Measurements from ENCODE around the gene LATS1. TPM values are rescaled to one million over a fixed set of nuclear protein-coding genes. Genes with fewer than 3 reads are reported as not detected.

LATS1 gene
- total and polyA plus RNA-seq, 2 of the 8 experiments (the other 6 are each of a cell fraction or from before 2014, with no cell fraction given), result 8.9 to 21.7 TPM

- no peak overlapping the region for H2BK15ac ChIP-seq (ENCODE audit: low read length)
- H2BK20ac ChIP-seq (ENCODE audit: low read length), result no peak overlapping the region
- no peak overlapping the region for H2AK5ac ChIP-seq (ENCODE audit: low read depth, low read length)
- H4K8ac ChIP-seq (ENCODE audit: extremely low read depth, insufficient read depth, low read length), result no peak overlapping the region
- no peak overlapping the region for H3K56ac ChIP-seq (replicated peaks; ENCODE audit: insufficient read length, low read depth, low read length)
- H3K4me3 ChIP-seq (ENCODE audit: extremely low read depth in 1 of 4, insufficient read depth in 2 of 4, low read depth in 3 of 4, low read length in 4 of 4), result no peak overlapping the region
- no peaks in the 10 kb centered on the region for H3K9me3 ChIP-seq (ENCODE audit: insufficient read depth in 2 of 2, low read depth in 1 of 2, low read length in 1 of 2)
- H3K79me1 ChIP-seq (ENCODE audit: low read depth, low read length), result no peaks in the 10 kb centered on the region
- H3K4me2 ChIP-seq (ENCODE audit: insufficient read depth in 1 of 2, low read depth in 2 of 2, low read length in 2 of 2), result no peak overlapping the region
- H4K5ac ChIP-seq (ENCODE audit: insufficient read length, low read depth, low read length), result no peak overlapping the region
- H3K4ac ChIP-seq (replicated peaks; ENCODE audit: insufficient read length, low read depth, low read length), result no peak overlapping the region
- H4K91ac ChIP-seq (replicated peaks; ENCODE audit: insufficient read length, low read length), result no peak overlapping the region
- H3K27me3 ChIP-seq (replicated peaks in 1 of 4; ENCODE audit: control insufficient read depth in 3 of 4, extremely low read depth in 1 of 4, insufficient read depth in 3 of 4, low read length in 3 of 4), result no peaks in the 10 kb centered on the region
- H3K18ac ChIP-seq (ENCODE audit: extremely low read depth, low read length), result no peak overlapping the region
- H3K23ac ChIP-seq (ENCODE audit: insufficient read length), result no peak overlapping the region
- no peaks in the 10 kb centered on the region; a peak in 1 of 7 replicates for H3K4me1 ChIP-seq (replicated peaks in 1 of 4; ENCODE audit: control insufficient read depth in 3 of 4, insufficient read depth in 4 of 4, low read length in 3 of 4)
- H2AFZ ChIP-seq (ENCODE audit: low read length), result no peak overlapping the region
- H2BK120ac ChIP-seq (replicated peaks; ENCODE audit: low read depth, low read length), result no peak overlapping the region
- no peak for FAIRE-seq
- H3K27ac ChIP-seq (ENCODE audit: low read depth, low read length), result no peak overlapping the region
- no peak overlapping the region for H3K9ac ChIP-seq (replicated peaks in 1 of 4; ENCODE audit: extremely low read depth in 1 of 4, low read depth in 3 of 4, low read length in 3 of 4)
- ChIA-PET CTCF (ENCODE audit: partially characterized antibody) (interaction anchor here (0.7 kb wide), 1 partner anchor 67 kb away, joined by 3 read pairs; no protein-coding TSS in a partner anchor), POLR2A (ENCODE audit: partially characterized antibody) (no interaction called here)
- no peak for DNase-seq (ENCODE audit: low read depth in 1 of 2, low spot score in 2 of 2)
- peaks cover 0 to 7% of the 10 kb centered on the region in 2 experiments; a peak in 1 of 4 replicates for H3K79me2 ChIP-seq (ENCODE audit: control insufficient read depth in 1 of 2, insufficient read depth in 2 of 2, low read length in 2 of 2)
- peaks cover 0 to 42% (median 21%) of the 10 kb centered on the region in 4 experiments; a peak in 7 of 8 replicates for H3K36me3 ChIP-seq (ENCODE audit: control insufficient read depth in 2 of 4, insufficient read depth in 4 of 4, low read length in 3 of 4)
- no peak overlapping the region for H3K14ac ChIP-seq (ENCODE audit: insufficient read length)
- H4K20me1 ChIP-seq (replicated peaks in 1 of 2; ENCODE audit: control insufficient read depth in 1 of 2, insufficient read depth in 2 of 2, low read length in 2 of 2), result peaks cover 0 to 7% of the 10 kb centered on the region in 2 experiments
- H3K23me2 ChIP-seq (ENCODE audit: low read depth, low read length), result no peaks in the 10 kb centered on the region
- no peak overlapping the region for H2BK5ac ChIP-seq (ENCODE audit: low read depth, low read length)
- no peak overlapping the region for H2BK12ac ChIP-seq (ENCODE audit: low read depth, low read length)
- no peak for TF ChIP-seq CHD2 (IDR thresholded peaks at IDR 0.05; ENCODE audit: low read length)
- TF ChIP-seq POLR2A (IDR thresholded peaks at IDR 0.05; ENCODE audit: control extremely low read depth in 1 of 2, low read depth in 2 of 2, low read length in 2 of 2), result no peak
- no peak for TF ChIP-seq SIX5 (IDR thresholded peaks at IDR 0.05; ENCODE audit: low read depth, low read length)
- no peak for TF ChIP-seq TEAD4 (IDR thresholded peaks at IDR 0.05; ENCODE audit: low read depth, low read length)
- TF ChIP-seq RXRA (IDR thresholded peaks at IDR 0.05; ENCODE audit: insufficient read depth, low read depth, low read length), result no peak
- TF ChIP-seq KDM5A (IDR thresholded peaks at IDR 0.05; ENCODE audit: low read length), result no peak
- TF ChIP-seq ATF3 (IDR thresholded peaks at IDR 0.05; ENCODE audit: insufficient read depth, low read depth, low read length), result no peak
- no peak for TF ChIP-seq YY1 (IDR thresholded peaks at IDR 0.05; ENCODE audit: low read depth, low read length)
- no peak for TF ChIP-seq CEBPB (IDR thresholded peaks at IDR 0.05; ENCODE audit: low read depth, low read length)
- TF ChIP-seq JUN (IDR thresholded peaks at IDR 0.05; ENCODE audit: low read depth, low read length), result no peak
- no peak for TF ChIP-seq CHD1 (IDR thresholded peaks at IDR 0.05; ENCODE audit: low read depth, low read length)
- TF ChIP-seq POLR2AphosphoS5 (IDR thresholded peaks at IDR 0.05; ENCODE audit: low read depth, low read length), result no peak
- TF ChIP-seq KDM4A (IDR thresholded peaks at IDR 0.05; ENCODE audit: low read depth, low read length, severe bottlenecking), result no peak
- no peak for TF ChIP-seq SUZ12 (IDR thresholded peaks at IDR 0.05; ENCODE audit: low read length)
- no peak for TF ChIP-seq PHF8 (conservative IDR thresholded peaks at IDR 0.05; ENCODE audit: low read depth, low read length)
- TF ChIP-seq RFX5 (IDR thresholded peaks at IDR 0.05; ENCODE audit: borderline replicate concordance, low read depth, low read length), result no peak
- no peak for TF ChIP-seq RBBP5 (IDR thresholded peaks at IDR 0.05; ENCODE audit: borderline replicate concordance, low read depth, low read length)
Observed at GRCh38 chr6:149681209-149681608, 36.7 kb downstream of the LATS1 start.

Measured in H1 (cell line).